K562 (cell line): ENCODE measurements around the gene DIS3L2. TPM values are rescaled to one million over a fixed set of nuclear protein-coding genes. Genes with fewer than 3 reads are reported as not detected.

ENCODE experiments used
- ATAC-seq: fragments of 200-7000 bp; cut with Tn5 transposase; 3 replicates; pipeline ENCODE4 v1.9.1; 2020; ENCODE audit warnings: moderate library complexity
- BruUV-seq: library from RNA; stranded (reverse); fragments of 400-500 nt; replicated peaks from 2 replicates; lab custom pipeline; 2021; lab: Mats Ljungman, UMichigan
- CTCF ChIA-PET: fragments of 300-600 bp; formaldehyde crosslinking; extraction: SDS; loops from one replicate; lab custom pipeline; 2021; ENCODE audit warnings: low intra/inter-chr PET ratio; lab: Yijun Ruan, JAX
- POLR2A ChIA-PET: fragments of 300-600, 350-650 bp; sonication (Branson Sonifier 250); formaldehyde crosslinking; extraction: SDS; loops from one replicate; lab custom pipeline; 2021; ENCODE audit warnings: antibody characterized with exemption, inconsistent platforms; lab: Yijun Ruan, JAX
- DNase-seq, 4 experiments: peaks; one replicate each; pipeline versions ENCODE4 v3.0.0 to v3.0.0-alpha.2; 2011 to 2018; ENCODE audit warnings: low spot score in 3 of 4, mixed read lengths in 3 of 4; ENCODE audit errors: extremely low read depth in 1 of 4
- FAIRE-seq: peaks from 2 replicates; lab custom pipeline; 2011; peaks lifted over from hg19 to GRCh38; lab: Jason Lieb, UNC
- H2AFZ ChIP-seq: 2 replicates; pipeline ENCODE4 v1.6.0; 2011; ENCODE audit warnings: low read depth, low read length, control low read depth, inconsistent platforms
- H3K27ac ChIP-seq: fragments of 200-600 bp; 3 replicates; pipeline ENCODE4 v1.8.0; 2011; ENCODE audit warnings: low read depth, mild to moderate bottlenecking, control low read depth, inconsistent platforms, low read length, moderate library complexity, mixed read lengths; ENCODE audit errors: extremely low read depth
- H3K27me3 ChIP-seq, 2 experiments: fragments of 300-600 bp in 1 of 2; 2 replicates in 1 of 2; 3 replicates in 1 of 2; pipeline versions ENCODE4 v1.6.0 to v1.8.0; 2011; ENCODE audit warnings: inconsistent platforms in 2 of 2, low read length in 2 of 2, mild to moderate bottlenecking in 1 of 2, mixed read lengths in 1 of 2, moderate library complexity in 1 of 2; ENCODE audit not compliant: control insufficient read depth in 2 of 2, insufficient read depth in 2 of 2
- H3K36me3 ChIP-seq: fragments of 300-600 bp; 3 replicates; pipeline ENCODE4 v1.8.0; 2011; ENCODE audit warnings: mild to moderate bottlenecking, low read length, inconsistent platforms; ENCODE audit not compliant: control insufficient read depth, insufficient read depth
- H3K4me1 ChIP-seq, 2 experiments: fragments of 200-600 bp in 1 of 2; replicated peaks in 1 of 2; 2 replicates in 1 of 2; 3 replicates in 1 of 2; pipeline versions ENCODE4 v1.5.1 to v1.8.0; 2011; ENCODE audit warnings: inconsistent platforms in 2 of 2, low read length in 2 of 2, mild to moderate bottlenecking in 1 of 2, mixed read lengths in 1 of 2, moderate library complexity in 1 of 2; ENCODE audit not compliant: control insufficient read depth in 2 of 2, insufficient read depth in 2 of 2
- H3K4me2 ChIP-seq: 2 replicates; pipeline ENCODE4 v1.6.1; 2011; ENCODE audit warnings: low read length, control low read depth, inconsistent platforms, mixed read lengths; ENCODE audit not compliant: insufficient read depth
- H3K4me3 ChIP-seq: fragments of 200-600 bp; sonication (generic), shearing (Covaris generic); 2 replicates; pipeline ENCODE4 v1.5.1; 2016; ENCODE audit warnings: control low read depth, inconsistent platforms
- H3K79me2 ChIP-seq: fragments of 200-600 bp; 3 replicates; pipeline ENCODE4 v1.8.0; 2011; ENCODE audit warnings: low read length, inconsistent platforms; ENCODE audit not compliant: control insufficient read depth, insufficient read depth
- H3K9ac ChIP-seq, 2 experiments: 2 replicates each; pipeline versions ENCODE4 v1.6.0 to v1.6.1; 2011; ENCODE audit warnings: low read depth in 2 of 2, low read length in 2 of 2, control low read depth in 1 of 2, inconsistent platforms in 1 of 2, mild to moderate bottlenecking in 1 of 2, mixed read lengths in 1 of 2; ENCODE audit not compliant: insufficient read depth in 1 of 2
- H3K9me1 ChIP-seq: one replicate; pipeline ENCODE4 v1.6.0; 2011; ENCODE audit warnings: inconsistent platforms, mild to moderate bottlenecking, low read length, moderate library complexity; ENCODE audit not compliant: control insufficient read depth, insufficient read depth
- H3K9me3 ChIP-seq: replicated peaks from 2 replicates; pipeline ENCODE4 v1.5.1; 2011; ENCODE audit warnings: low read depth, low read length, inconsistent platforms; ENCODE audit not compliant: control insufficient read depth, insufficient read depth
- H4K20me1 ChIP-seq: replicated peaks from 2 replicates; pipeline ENCODE4 v1.6.1; 2011; ENCODE audit warnings: low read length, inconsistent platforms, mixed read lengths; ENCODE audit not compliant: control insufficient read depth, insufficient read depth
- ATF2 ChIP-seq: sonication (generic); formaldehyde crosslinking; IDR thresholded peaks from 2 replicates; pipeline ENCODE4 v1.8.1; 2022; ENCODE audit warnings: missing genetic modification reagents
- MIER1 ChIP-seq: fragments of 450-650 bp; IDR thresholded peaks from 2 replicates; pipeline ENCODE4 v1.6.1; 2016; ENCODE audit warnings: antibody characterized with exemption, mild to moderate bottlenecking, low read depth
- ZNF655 ChIP-seq: fragments of 250-450 bp; sonication (Bioruptor Pico); IDR thresholded peaks from 2 replicates; pipeline ENCODE4 v1.5.0; 2021
- in situ Hi-C: fragments of 300-500 bp; cut with MboI; formaldehyde crosslinking; loops from 4 replicates; pipeline ENCODE4 v1.15.0; 2018; ENCODE audit warnings: inconsistent platforms, mixed read lengths
- intact Hi-C: fragments of 100-400 bp; cut with micrococcal nuclease; formaldehyde crosslinking; loops from 2 replicates; pipeline ENCODE4 v1.14.2; 2022
- polyA plus RNA-seq, 8 experiments: library from polyadenylated mRNA; depleted of rRNA in 4 of 8; stranded (reverse) in 5 of 8; unstranded in 3 of 8; fragments of >200 nt; fragmentation: Nextera tagmentation in 2 of 8; fragmentation: Illumina TruSeq in 1 of 8; extraction: Ambion mirVana in 2 of 8; extraction: Trizol in 1 of 8; gene quantifications; 2 replicates each; pipeline versions ENCODE4 v1.2.1 to v1.2.3, GENCODE V29; 2011 to 2014; ENCODE audit warnings: inconsistent platforms in 1 of 8, missing spikeins in 1 of 8
- total RNA-seq, 7 experiments: library from RNA; depleted of rRNA in 6 of 7; stranded (reverse); fragments of >200 nt in 6 of 7; fragmentation: Illumina TruSeq in 2 of 7; extraction: Trizol in 2 of 7; gene quantifications; 2 replicates each; pipeline versions ENCODE4 v1.2.1 to v1.2.3, GENCODE V29; 2011 to 2021; ENCODE audit warnings: low replicate concordance in 1 of 7

Gene DIS3L2
- total and polyA plus RNA-seq, 9 of the 15 experiments (the other 6 are each of a cell fraction or from before 2014, with no cell fraction given): 1.5 to 19.2 (median 11.2) TPM

GRCh38 chr2:232023426-232023825 lies 61.9 kb downstream of the DIS3L2 start:
- ChIA-PET CTCF (no interaction called here), POLR2A (interaction anchor here (0.9 kb wide), 1 partner anchor 119 kb away, joined by 3 read pairs; no protein-coding TSS in a partner anchor)
- in situ Hi-C loops (no loop called here), intact Hi-C loops (no loop called here)
- Histone ChIP-seq H3K4me1 (no peaks in the 10 kb centered on the region), H3K9ac (no peak overlapping the region), H2AFZ (no peak overlapping the region), H3K27ac (no peak overlapping the region), H3K27me3 (no peaks in the 10 kb centered on the region), H3K4me3 (no peak overlapping the region), H3K9me3 (no peaks in the 10 kb centered on the region), H3K9me1 (no peaks in the 10 kb centered on the region), H3K36me3 (peaks cover 20% of the 10 kb centered on the region; the same call in 1 of the 3 replicates), H3K79me2 (no peaks in the 10 kb centered on the region), H3K4me2 (no peak overlapping the region), H4K20me1 (no peaks in the 10 kb centered on the region)
- TF ChIP-seq ZNF655 (CRISPR knock-in tag) (no peak), MIER1 (no peak), ATF2 (CRISPR knock-in tag) (no peak)
- FAIRE-seq (no peak), DNase-seq (no peak), ATAC-seq (no peak)
- BruUV-seq: no TSS peak
